Stimulated activated CD8-positive, alpha-beta memory T cell treated with anti-CD3 and anti-CD28 coated beads, Interleukin-4, amount 100 ng/mL, for 24 hours (primary cell): ENCODE measurements around the gene TIMP3.

Experiments
- DNase-seq: peaks from one replicate; pipeline ENCODE4 v3.0.0-alpha.2; 2020; ENCODE audit warnings: low read depth

TIMP3 gene

GRCh38 chr22:32882774-32883530, 81.4 kb downstream of the TIMP3 start:
- no peak for DNase-seq

- no peak for DNase-seq
Measured at GRCh38 chr22:32887324-32887980, 85.9 kb downstream of the TIMP3 start.

- no peak for DNase-seq
Measured at GRCh38 chr22:32888976-32889375, 87.5 kb downstream of the TIMP3 start.

- no peak for DNase-seq
Measured at GRCh38 chr22:32896891-32897290, 95.4 kb downstream of the TIMP3 start.

- no peak for DNase-seq
Measured at GRCh38 chr22:32897400-32897799, 95.9 kb downstream of the TIMP3 start.

- no peak for DNase-seq
Measured at GRCh38 chr22:32900886-32901635, 99.6 kb downstream of the TIMP3 start.

- no peak for DNase-seq
Measured at GRCh38 chr22:32901925-32902324, 100.4 kb downstream of the TIMP3 start.

GRCh38 chr22:32903507-32903906, 102.0 kb downstream of the TIMP3 start:
- no peak for DNase-seq

- DNase-seq, result no peak
Measured at GRCh38 chr22:32904044-32904443, 102.5 kb downstream of the TIMP3 start.

- DNase-seq, result no peak
Measured at GRCh38 chr22:32905400-32905799, 103.9 kb downstream of the TIMP3 start.

GRCh38 chr22:32909581-32910428, 108.3 kb downstream of the TIMP3 start:
- no peak for DNase-seq

GRCh38 chr22:32910429-32910772, 108.9 kb downstream of the TIMP3 start:
- no peak for DNase-seq

GRCh38 chr22:32911503-32911902, 110.0 kb downstream of the TIMP3 start:
- no peak for DNase-seq
